Measurements from ENCODE around the gene ZGRF1.
A peak's percentile ranks its signal among the peaks of the same experiment; 100 is the strongest.

The ZGRF1 gene

GRCh38 chr4:112516471-112517066 lies 120.1 kb downstream of the ZGRF1 start:
- no peak overlapping the region for H3K4me3 ChIP-seq (ENCODE audit: low read depth, low read length)
- TF ChIP-seq CTCF (conservative IDR thresholded peaks at IDR 0.05; ENCODE audit: low read depth, low read length) = no peak
- no peak for DNase-seq (ENCODE audit: low read depth)

GRCh38 chr4:112516066-112516470 lies 120.6 kb downstream of the ZGRF1 start, which contains the start of gene NEUROG2:
TSS of gene NEUROG2 (minus strand) at chr4:112516180. CDS start at chr4:112515475, 705 bp downstream.
- no peak for DNase-seq (ENCODE audit: low read depth)
- H3K4me3 ChIP-seq (ENCODE audit: low read depth, low read length) = peak within 1 kb of the TSS; percentile 49
- TF ChIP-seq CTCF (conservative IDR thresholded peaks at IDR 0.05; ENCODE audit: low read depth, low read length) = no peak

GRCh38 chr4:112515198-112516065 lies 121.3 kb downstream of the ZGRF1 start:
- H3K4me3 ChIP-seq (ENCODE audit: low read depth, low read length) = peak overlapping the region; percentile 49
- no peak for TF ChIP-seq CTCF (conservative IDR thresholded peaks at IDR 0.05; ENCODE audit: low read depth, low read length)
- peak; percentile 34 for DNase-seq (ENCODE audit: low read depth)

GRCh38 chr4:112514647-112515197 lies 122.0 kb downstream of the ZGRF1 start:
- TF ChIP-seq CTCF (conservative IDR thresholded peaks at IDR 0.05; ENCODE audit: low read depth, low read length) = no peak
- H3K4me3 ChIP-seq (ENCODE audit: low read depth, low read length) = peak overlapping the region; percentile 49
- no peak for DNase-seq (ENCODE audit: low read depth)

- TF ChIP-seq CTCF (conservative IDR thresholded peaks at IDR 0.05; ENCODE audit: low read depth, low read length) = no peak
- no peak overlapping the region for H3K4me3 ChIP-seq (ENCODE audit: low read depth, low read length)
- no peak for DNase-seq (ENCODE audit: low read depth)
Observed at GRCh38 chr4:112513971-112514646, 122.6 kb downstream of the ZGRF1 start.

- H3K4me3 ChIP-seq (ENCODE audit: low read depth, low read length) = no peak overlapping the region
- no peak for DNase-seq (ENCODE audit: low read depth)
- TF ChIP-seq CTCF (conservative IDR thresholded peaks at IDR 0.05; ENCODE audit: low read depth, low read length) = no peak
Observed at GRCh38 chr4:112511803-112512118, 124.9 kb downstream of the ZGRF1 start.
